ENCODE results near the gene SCG3.

Gene SCG3

DNA sequence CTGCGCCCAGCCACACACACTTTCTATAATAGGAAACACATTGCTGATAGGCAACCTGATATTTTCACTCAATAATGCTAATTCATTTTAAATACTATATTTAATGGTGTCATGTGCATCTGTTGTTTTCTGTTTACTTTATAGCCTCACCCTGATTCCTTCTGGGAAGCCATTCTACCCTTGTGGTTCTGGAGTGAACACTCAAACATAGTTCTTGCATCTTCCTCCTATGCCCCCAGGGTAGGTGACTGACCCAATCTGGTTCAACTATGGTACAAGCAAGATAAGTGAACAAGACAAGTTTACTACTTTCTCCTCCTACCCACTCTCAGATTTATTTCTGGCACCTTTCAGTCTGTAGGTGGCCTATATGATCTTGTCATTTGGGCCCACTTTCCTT, 4.3 kb upstream of the SCG3 start:
- TF ChIP-seq, protein P1, sequence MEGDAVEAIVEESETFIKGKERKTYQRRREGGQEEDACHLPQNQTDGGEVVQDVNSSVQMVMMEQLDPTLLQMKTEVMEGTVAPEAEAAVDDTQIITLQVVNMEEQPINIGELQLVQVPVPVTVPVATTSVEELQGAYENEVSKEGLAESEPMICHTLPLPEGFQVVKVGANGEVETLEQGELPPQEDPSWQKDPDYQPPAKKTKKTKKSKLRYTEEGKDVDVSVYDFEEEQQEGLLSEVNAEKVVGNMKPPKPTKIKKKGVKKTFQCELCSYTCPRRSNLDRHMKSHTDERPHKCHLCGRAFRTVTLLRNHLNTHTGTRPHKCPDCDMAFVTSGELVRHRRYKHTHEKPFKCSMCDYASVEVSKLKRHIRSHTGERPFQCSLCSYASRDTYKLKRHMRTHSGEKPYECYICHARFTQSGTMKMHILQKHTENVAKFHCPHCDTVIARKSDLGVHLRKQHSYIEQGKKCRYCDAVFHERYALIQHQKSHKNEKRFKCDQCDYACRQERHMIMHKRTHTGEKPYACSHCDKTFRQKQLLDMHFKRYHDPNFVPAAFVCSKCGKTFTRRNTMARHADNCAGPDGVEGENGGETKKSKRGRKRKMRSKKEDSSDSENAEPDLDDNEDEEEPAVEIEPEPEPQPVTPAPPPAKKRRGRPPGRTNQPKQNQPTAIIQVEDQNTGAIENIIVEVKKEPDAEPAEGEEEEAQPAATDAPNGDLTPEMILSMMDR (IDR thresholded peaks at IDR 0.05; ENCODE audit: unreplicated experiment in 3 of 3): no peak
- H3K4me3 Mint-ChIP-seq: no peak overlapping the region
- H3K9me3 Mint-ChIP-seq: no peaks in the 10 kb centered on the region
- no peak overlapping the region for H3K27ac Mint-ChIP-seq
- peaks cover 48% of the 10 kb centered on the region for H3K27me3 Mint-ChIP-seq (ENCODE audit: low read depth)
- no peaks in the 10 kb centered on the region for H3K4me1 Mint-ChIP-seq
- H3K36me3 Mint-ChIP-seq (ENCODE audit: low read depth): no peaks in the 10 kb centered on the region

DNA sequence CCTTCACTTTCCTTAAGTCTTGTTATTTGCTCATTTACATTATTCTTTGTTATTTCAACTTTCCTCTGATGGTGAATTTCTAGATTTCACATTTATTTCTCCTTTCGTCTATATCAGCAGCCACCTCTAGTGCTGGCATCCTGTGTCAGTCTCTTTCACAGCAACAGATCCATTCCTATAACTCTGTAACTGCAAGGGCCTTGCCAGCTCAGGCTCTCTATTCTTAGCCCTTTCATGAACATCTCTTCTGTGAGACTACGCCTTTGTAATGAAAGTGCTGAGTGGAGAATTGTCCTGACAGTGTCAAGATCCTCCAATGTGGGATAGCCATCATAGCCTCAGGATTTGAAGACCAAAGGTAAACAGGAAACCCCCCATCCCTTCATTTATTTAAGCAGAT, 3.9 kb upstream of the SCG3 start:
- Mint-ChIP-seq H3K4me3 (no peak overlapping the region), H3K9me3 (no peaks in the 10 kb centered on the region), H3K4me1 (no peaks in the 10 kb centered on the region), H3K36me3 (ENCODE audit: low read depth) (no peaks in the 10 kb centered on the region), H3K27me3 (ENCODE audit: low read depth) (peaks cover 46% of the 10 kb centered on the region), H3K27ac (no peak overlapping the region)
- TF ChIP-seq, protein P1 (IDR thresholded peaks at IDR 0.05; ENCODE audit: unreplicated experiment in 3 of 3): no peak

DNA sequence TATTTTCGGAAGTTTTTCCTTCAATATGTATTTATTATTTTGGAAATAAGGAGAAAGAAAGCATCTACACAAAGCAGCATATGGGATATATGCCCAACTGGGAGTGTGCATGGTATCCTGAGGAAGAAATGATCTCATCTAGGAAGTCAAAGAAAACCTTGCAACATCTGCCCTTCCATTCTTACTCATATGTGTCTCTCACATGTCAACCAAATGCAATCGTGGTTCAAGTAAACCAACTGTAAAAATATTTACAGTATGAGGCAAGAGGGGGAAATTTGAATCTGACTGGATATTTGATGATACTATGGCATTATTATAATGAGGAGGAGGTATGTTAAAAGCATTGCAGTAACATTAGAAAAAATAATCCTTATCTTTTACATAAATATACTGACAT, 3.2 kb upstream of the SCG3 start:
- Mint-ChIP-seq H3K27ac (no peak overlapping the region), H3K27me3 (ENCODE audit: low read depth) (peaks cover 42% of the 10 kb centered on the region)

DNA sequence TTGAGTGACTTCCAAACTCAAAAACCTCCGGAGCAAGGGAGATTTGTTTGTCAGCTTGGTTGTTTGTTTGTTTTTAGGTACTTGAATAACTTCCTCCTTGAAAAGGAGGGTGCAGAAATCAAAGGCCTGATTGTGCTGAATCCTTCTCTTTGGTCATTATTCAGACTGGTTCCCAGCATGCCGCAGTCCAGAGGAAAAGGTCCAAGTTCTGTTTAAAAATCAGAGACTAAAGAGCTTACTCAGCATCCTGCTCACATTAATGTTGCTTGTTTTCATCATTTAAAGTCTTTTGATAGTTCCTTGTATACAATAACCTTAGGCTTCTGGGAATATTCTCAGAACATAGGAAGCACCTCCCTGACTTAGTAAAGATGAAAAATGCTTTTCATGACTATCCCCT, 982 bp upstream of the SCG3 start:
- no peaks in the 10 kb centered on the region for H3K36me3 Mint-ChIP-seq (ENCODE audit: low read depth)
- no peaks in the 10 kb centered on the region for H3K4me1 Mint-ChIP-seq
- TF ChIP-seq, protein P1 (IDR thresholded peaks at IDR 0.05; ENCODE audit: unreplicated experiment in 3 of 3): no peak
- H3K27me3 Mint-ChIP-seq (ENCODE audit: low read depth): peaks cover 52% of the 10 kb centered on the region
- no peaks in the 10 kb centered on the region for H3K9me3 Mint-ChIP-seq
- no peak overlapping the region for H3K27ac Mint-ChIP-seq
- no peak overlapping the region for H3K4me3 Mint-ChIP-seq

More for the DNA sequence above, 3.2 kb upstream of the SCG3 start:
- Mint-ChIP-seq H3K36me3 (ENCODE audit: low read depth) (no peaks in the 10 kb centered on the region), H3K9me3 (no peaks in the 10 kb centered on the region), H3K4me1 (no peaks in the 10 kb centered on the region), H3K4me3 (no peak overlapping the region)
- TF ChIP-seq, protein P1 (IDR thresholded peaks at IDR 0.05; ENCODE audit: unreplicated experiment in 3 of 3): no peak

DNA sequence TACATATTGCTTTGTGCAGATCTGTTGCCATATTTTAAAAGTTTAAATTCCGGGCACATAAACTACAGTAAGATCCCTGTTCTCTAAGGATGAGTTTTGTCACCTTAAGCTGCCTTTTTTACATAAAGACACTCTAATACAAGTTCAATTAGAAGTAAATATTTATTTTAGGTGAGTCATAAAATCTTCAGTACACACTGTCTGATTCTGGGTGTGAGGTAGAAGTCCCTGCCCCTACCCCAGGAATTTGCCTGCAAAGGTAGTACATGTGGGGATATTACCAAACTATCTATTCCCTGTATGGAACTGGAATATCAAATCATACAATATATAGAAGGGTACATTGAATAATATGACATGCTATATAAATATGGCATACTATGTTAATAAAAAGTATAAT, 6.3 kb downstream of the SCG3 start:
- H3K36me3 Mint-ChIP-seq (ENCODE audit: low read depth): no peaks in the 10 kb centered on the region
- TF ChIP-seq, protein P1 (IDR thresholded peaks at IDR 0.05; ENCODE audit: unreplicated experiment in 3 of 3): no peak
- H3K27ac Mint-ChIP-seq: no peak overlapping the region
- H3K4me1 Mint-ChIP-seq: no peaks in the 10 kb centered on the region
- no peak overlapping the region for H3K4me3 Mint-ChIP-seq
- peaks cover 39% of the 10 kb centered on the region for H3K27me3 Mint-ChIP-seq (ENCODE audit: low read depth)
- H3K9me3 Mint-ChIP-seq: no peaks in the 10 kb centered on the region

DNA sequence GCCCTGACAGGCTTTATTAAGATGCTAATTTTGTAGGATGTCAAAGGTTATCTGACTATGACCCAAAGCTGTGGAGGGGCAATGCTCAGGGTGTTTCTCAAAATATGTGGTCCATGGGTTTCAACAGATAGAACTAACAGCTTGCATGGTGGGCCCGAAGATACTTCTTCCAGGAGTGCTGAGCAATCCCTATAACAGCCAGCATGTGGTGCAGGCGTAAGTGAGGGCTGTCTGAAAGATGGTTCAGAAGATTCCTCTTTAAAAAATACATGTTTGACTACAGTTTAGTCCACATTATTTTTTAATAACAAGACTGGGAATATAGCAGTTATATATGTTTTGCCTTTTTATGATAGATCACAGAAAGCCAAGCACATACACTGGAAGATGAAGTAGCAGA, 7.6 kb downstream of the SCG3 start:
- Mint-ChIP-seq H3K36me3 (ENCODE audit: low read depth) (no peaks in the 10 kb centered on the region), H3K27ac (no peak overlapping the region), H3K4me3 (no peak overlapping the region), H3K4me1 (no peaks in the 10 kb centered on the region), H3K27me3 (ENCODE audit: low read depth) (peaks cover 37% of the 10 kb centered on the region), H3K9me3 (no peaks in the 10 kb centered on the region)
- TF ChIP-seq, protein P1 (IDR thresholded peaks at IDR 0.05; ENCODE audit: unreplicated experiment in 3 of 3): no peak
